Measurements from ENCODE around the gene NMT1.
A peak's percentile ranks its signal among the peaks of the same experiment; 100 is the strongest.

The NMT1 gene

GRCh38 chr17:45087978-45088377, 26.9 kb downstream of the NMT1 start:
- Histone ChIP-seq H3K9ac (ENCODE audit: low read length) (peak overlapping the region; percentile 77), H3K4me3 (ENCODE audit: low read length) (peak overlapping the region; percentile 22)

GRCh38 chr17:45088741-45089140, 27.6 kb downstream of the NMT1 start:
- H3K27me3 ChIP-seq (replicated peaks; ENCODE audit: control insufficient read depth, insufficient read depth, low read length) = no peaks in the 10 kb centered on the region
- no peak overlapping the region for H3K4me3 ChIP-seq (ENCODE audit: low read length)
- H3K9ac ChIP-seq (ENCODE audit: low read length) = peak overlapping the region; percentile 77
- peaks cover 79% of the 10 kb centered on the region for H3K36me3 ChIP-seq (ENCODE audit: control insufficient read depth, insufficient read depth, low read length, severe bottlenecking)
- peaks cover 63% of the 10 kb centered on the region for H3K4me1 ChIP-seq (ENCODE audit: control insufficient read depth, insufficient read depth, low read length)
- no peaks in the 10 kb centered on the region for H3K9me3 ChIP-seq (ENCODE audit: control insufficient read depth, low read length)
- DNase-seq (ENCODE audit: low read depth) = no peak

More at GRCh38 chr17:45087978-45088377, 26.9 kb downstream of the NMT1 start:
- H3K4me1 ChIP-seq (ENCODE audit: control insufficient read depth, insufficient read depth, low read length) = peaks cover 57% of the 10 kb centered on the region
- no peaks in the 10 kb centered on the region for H3K27me3 ChIP-seq (replicated peaks; ENCODE audit: control insufficient read depth, insufficient read depth, low read length)
- DNase-seq (ENCODE audit: low read depth) = no peak
- no peaks in the 10 kb centered on the region for H3K9me3 ChIP-seq (ENCODE audit: control insufficient read depth, low read length)
- peaks cover 86% of the 10 kb centered on the region for H3K36me3 ChIP-seq (ENCODE audit: control insufficient read depth, insufficient read depth, low read length, severe bottlenecking)

- H3K27me3 ChIP-seq (replicated peaks; ENCODE audit: control insufficient read depth, insufficient read depth, low read length) = no peaks in the 10 kb centered on the region
- H3K4me1 ChIP-seq (ENCODE audit: control insufficient read depth, insufficient read depth, low read length) = peaks cover 70% of the 10 kb centered on the region
- DNase-seq (ENCODE audit: low read depth) = no peak
- H3K36me3 ChIP-seq (ENCODE audit: control insufficient read depth, insufficient read depth, low read length, severe bottlenecking) = peaks cover 78% of the 10 kb centered on the region
- H3K4me3 ChIP-seq (ENCODE audit: low read length) = no peak overlapping the region
- H3K9ac ChIP-seq (ENCODE audit: low read length) = peak overlapping the region; percentile 28
- no peaks in the 10 kb centered on the region for H3K9me3 ChIP-seq (ENCODE audit: control insufficient read depth, low read length)
Observed at GRCh38 chr17:45090711-45091110, 29.6 kb downstream of the NMT1 start.

- peaks cover 76% of the 10 kb centered on the region for H3K4me1 ChIP-seq (ENCODE audit: control insufficient read depth, insufficient read depth, low read length)
- H3K9me3 ChIP-seq (ENCODE audit: control insufficient read depth, low read length) = no peaks in the 10 kb centered on the region
- peaks cover 80% of the 10 kb centered on the region for H3K36me3 ChIP-seq (ENCODE audit: control insufficient read depth, insufficient read depth, low read length, severe bottlenecking)
- DNase-seq (ENCODE audit: low read depth) = no peak
- peak overlapping the region; percentile 81 for H3K9ac ChIP-seq (ENCODE audit: low read length)
- no peaks in the 10 kb centered on the region for H3K27me3 ChIP-seq (replicated peaks; ENCODE audit: control insufficient read depth, insufficient read depth, low read length)
- H3K4me3 ChIP-seq (ENCODE audit: low read length) = peak overlapping the region; percentile 15
Observed at GRCh38 chr17:45091778-45092425, 30.8 kb downstream of the NMT1 start.

- peak; percentile 98 for DNase-seq (ENCODE audit: low read depth)
- Histone ChIP-seq H3K9me3 (ENCODE audit: control insufficient read depth, low read length) (no peaks in the 10 kb centered on the region), H3K9ac (ENCODE audit: low read length) (peak overlapping the region; percentile 81), H3K36me3 (ENCODE audit: control insufficient read depth, insufficient read depth, low read length, severe bottlenecking) (peaks cover 80% of the 10 kb centered on the region), H3K4me3 (ENCODE audit: low read length) (peak overlapping the region; percentile 15), H3K4me1 (ENCODE audit: control insufficient read depth, insufficient read depth, low read length) (peaks cover 76% of the 10 kb centered on the region), H3K27me3 (replicated peaks; ENCODE audit: control insufficient read depth, insufficient read depth, low read length) (no peaks in the 10 kb centered on the region)
Observed at GRCh38 chr17:45092911-45093430, 31.9 kb downstream of the NMT1 start.

- DNase-seq (ENCODE audit: low read depth) = no peak
- H3K36me3 ChIP-seq (ENCODE audit: control insufficient read depth, insufficient read depth, low read length, severe bottlenecking) = peaks cover 80% of the 10 kb centered on the region
Observed at GRCh38 chr17:45093444-45094110, 32.5 kb downstream of the NMT1 start.

GRCh38 chr17:45096141-45096540, 35.0 kb downstream of the NMT1 start:
- Histone ChIP-seq H3K9ac (ENCODE audit: low read length) (peak overlapping the region; percentile 66), H3K4me1 (ENCODE audit: control insufficient read depth, insufficient read depth, low read length) (peaks cover 64% of the 10 kb centered on the region), H3K27me3 (replicated peaks; ENCODE audit: control insufficient read depth, insufficient read depth, low read length) (no peaks in the 10 kb centered on the region), H3K9me3 (ENCODE audit: control insufficient read depth, low read length) (no peaks in the 10 kb centered on the region), H3K4me3 (ENCODE audit: low read length) (no peak overlapping the region), H3K36me3 (ENCODE audit: control insufficient read depth, insufficient read depth, low read length, severe bottlenecking) (peaks cover 69% of the 10 kb centered on the region)
- DNase-seq (ENCODE audit: low read depth) = peak; percentile 60

More at GRCh38 chr17:45093444-45094110, 32.5 kb downstream of the NMT1 start:
- Histone ChIP-seq H3K27me3 (replicated peaks; ENCODE audit: control insufficient read depth, insufficient read depth, low read length) (no peaks in the 10 kb centered on the region), H3K9me3 (ENCODE audit: control insufficient read depth, low read length) (no peaks in the 10 kb centered on the region), H3K9ac (ENCODE audit: low read length) (peak overlapping the region; percentile 75), H3K4me3 (ENCODE audit: low read length) (peak overlapping the region; percentile 14), H3K4me1 (ENCODE audit: control insufficient read depth, insufficient read depth, low read length) (peaks cover 77% of the 10 kb centered on the region)

GRCh38 chr17:45096926-45097325, 35.8 kb downstream of the NMT1 start:
- Histone ChIP-seq H3K9ac (ENCODE audit: low read length) (peak overlapping the region; percentile 66), H3K4me1 (ENCODE audit: control insufficient read depth, insufficient read depth, low read length) (peaks cover 64% of the 10 kb centered on the region), H3K4me3 (ENCODE audit: low read length) (no peak overlapping the region), H3K9me3 (ENCODE audit: control insufficient read depth, low read length) (no peaks in the 10 kb centered on the region), H3K27me3 (replicated peaks; ENCODE audit: control insufficient read depth, insufficient read depth, low read length) (no peaks in the 10 kb centered on the region), H3K36me3 (ENCODE audit: control insufficient read depth, insufficient read depth, low read length, severe bottlenecking) (peaks cover 66% of the 10 kb centered on the region)
- no peak for DNase-seq (ENCODE audit: low read depth)

GRCh38 chr17:45098081-45098868, 37.2 kb downstream of the NMT1 start:
- no peaks in the 10 kb centered on the region for H3K9me3 ChIP-seq (ENCODE audit: control insufficient read depth, low read length)
- DNase-seq (ENCODE audit: low read depth) = no peak
- H3K36me3 ChIP-seq (ENCODE audit: control insufficient read depth, insufficient read depth, low read length, severe bottlenecking) = peaks cover 76% of the 10 kb centered on the region
- peaks cover 65% of the 10 kb centered on the region for H3K4me1 ChIP-seq (ENCODE audit: control insufficient read depth, insufficient read depth, low read length)
- H3K27me3 ChIP-seq (replicated peaks; ENCODE audit: control insufficient read depth, insufficient read depth, low read length) = no peaks in the 10 kb centered on the region
- peak overlapping the region; percentile 24 for H3K4me3 ChIP-seq (ENCODE audit: low read length)
- peak overlapping the region; percentile 66 for H3K9ac ChIP-seq (ENCODE audit: low read length)

GRCh38 chr17:45098869-45099616, 37.9 kb downstream of the NMT1 start:
- Histone ChIP-seq H3K36me3 (ENCODE audit: control insufficient read depth, insufficient read depth, low read length, severe bottlenecking) (peaks cover 80% of the 10 kb centered on the region), H3K27me3 (replicated peaks; ENCODE audit: control insufficient read depth, insufficient read depth, low read length) (no peaks in the 10 kb centered on the region), H3K4me1 (ENCODE audit: control insufficient read depth, insufficient read depth, low read length) (peaks cover 57% of the 10 kb centered on the region), H3K4me3 (ENCODE audit: low read length) (no peak overlapping the region), H3K9ac (ENCODE audit: low read length) (peak overlapping the region; percentile 66), H3K9me3 (ENCODE audit: control insufficient read depth, low read length) (no peaks in the 10 kb centered on the region)
- DNase-seq (ENCODE audit: low read depth) = peak; percentile 94

Measured in adipocyte (in vitro differentiated cells).